ENCODE measurements around the gene PANX1.

The PANX1 gene

GRCh38 chr11:94185416-94186084, 56.9 kb downstream of the PANX1 start:
- DNase-seq (ENCODE audit: extremely low read depth, low read depth): peak; percentile 67
- TF ChIP-seq CTCF (IDR thresholded peaks at IDR 0.05; ENCODE audit: low read depth, low read length): no peak

GRCh38 chr11:94186342-94187203, 57.9 kb downstream of the PANX1 start:
- TF ChIP-seq CTCF (IDR thresholded peaks at IDR 0.05; ENCODE audit: low read depth, low read length): no peak
- no peak for DNase-seq (ENCODE audit: extremely low read depth, low read depth)

GRCh38 chr11:94193288-94193687, 64.6 kb downstream of the PANX1 start:
- no peak for TF ChIP-seq CTCF (IDR thresholded peaks at IDR 0.05; ENCODE audit: low read depth, low read length)
- no peak for DNase-seq (ENCODE audit: extremely low read depth, low read depth)

- TF ChIP-seq CTCF (IDR thresholded peaks at IDR 0.05; ENCODE audit: low read depth, low read length): no peak
- DNase-seq (ENCODE audit: extremely low read depth, low read depth): no peak
These were observed 66.1 kb downstream of the PANX1 start for GRCh38 chr11:94194712-94195111.

- DNase-seq (ENCODE audit: extremely low read depth, low read depth): no peak
- no peak for TF ChIP-seq CTCF (IDR thresholded peaks at IDR 0.05; ENCODE audit: low read depth, low read length)
These were observed 67.7 kb downstream of the PANX1 start for GRCh38 chr11:94196363-94196762.

- TF ChIP-seq CTCF (IDR thresholded peaks at IDR 0.05; ENCODE audit: low read depth, low read length): no peak
These were observed 70.1 kb downstream of the PANX1 start for GRCh38 chr11:94198718-94199117.

More at GRCh38 chr11:94198718-94199117, 70.1 kb downstream of the PANX1 start:
- DNase-seq (ENCODE audit: extremely low read depth, low read depth): no peak

Data from AG09319 (cell line).